ENCODE measurements around the gene CYP8B1.

The CYP8B1 gene

GRCh38 chr3:42898896-42899675 lies 23.4 kb upstream of the CYP8B1 start:
- Histone ChIP-seq H3K27me3 (ENCODE audit: insufficient read depth, low read depth) (no peaks in the 10 kb centered on the region), H3K4me1 (ENCODE audit: low read depth, poor library complexity, severe bottlenecking) (no peaks in the 10 kb centered on the region), H4K20me1 (ENCODE audit: insufficient read depth) (no peaks in the 10 kb centered on the region), H2AFZ (ENCODE audit: low read depth) (no peak overlapping the region), H3K36me3 (ENCODE audit: insufficient read depth) (no peaks in the 10 kb centered on the region), H3K79me2 (ENCODE audit: insufficient read depth, low read depth) (no peaks in the 10 kb centered on the region), H3K9ac (no peak overlapping the region), H3K4me2 (no peak overlapping the region), H3K27ac (no peak overlapping the region), H3K4me3 (IDR thresholded peaks at IDR 0.05; ENCODE audit: insufficient read depth, low read depth, low read length) (no peak overlapping the region)
- TF ChIP-seq CTCF (conservative IDR thresholded peaks at IDR 0.05; ENCODE audit: low read depth, low read length), result no peak

GRCh38 chr3:42895580-42895868 lies 19.8 kb upstream of the CYP8B1 start:
- TF ChIP-seq CTCF (conservative IDR thresholded peaks at IDR 0.05; ENCODE audit: low read depth, low read length), result no peak
- Histone ChIP-seq H3K4me2 (no peak overlapping the region), H3K4me1 (ENCODE audit: low read depth, poor library complexity, severe bottlenecking) (no peaks in the 10 kb centered on the region), H2AFZ (ENCODE audit: low read depth) (no peak overlapping the region), H3K4me3 (IDR thresholded peaks at IDR 0.05; ENCODE audit: insufficient read depth, low read depth, low read length) (no peak overlapping the region), H3K27ac (no peak overlapping the region), H3K27me3 (ENCODE audit: insufficient read depth, low read depth) (no peaks in the 10 kb centered on the region), H3K36me3 (ENCODE audit: insufficient read depth) (no peaks in the 10 kb centered on the region), H3K79me2 (ENCODE audit: insufficient read depth, low read depth) (no peaks in the 10 kb centered on the region), H3K9ac (no peak overlapping the region), H4K20me1 (ENCODE audit: insufficient read depth) (no peaks in the 10 kb centered on the region)

DNA sequence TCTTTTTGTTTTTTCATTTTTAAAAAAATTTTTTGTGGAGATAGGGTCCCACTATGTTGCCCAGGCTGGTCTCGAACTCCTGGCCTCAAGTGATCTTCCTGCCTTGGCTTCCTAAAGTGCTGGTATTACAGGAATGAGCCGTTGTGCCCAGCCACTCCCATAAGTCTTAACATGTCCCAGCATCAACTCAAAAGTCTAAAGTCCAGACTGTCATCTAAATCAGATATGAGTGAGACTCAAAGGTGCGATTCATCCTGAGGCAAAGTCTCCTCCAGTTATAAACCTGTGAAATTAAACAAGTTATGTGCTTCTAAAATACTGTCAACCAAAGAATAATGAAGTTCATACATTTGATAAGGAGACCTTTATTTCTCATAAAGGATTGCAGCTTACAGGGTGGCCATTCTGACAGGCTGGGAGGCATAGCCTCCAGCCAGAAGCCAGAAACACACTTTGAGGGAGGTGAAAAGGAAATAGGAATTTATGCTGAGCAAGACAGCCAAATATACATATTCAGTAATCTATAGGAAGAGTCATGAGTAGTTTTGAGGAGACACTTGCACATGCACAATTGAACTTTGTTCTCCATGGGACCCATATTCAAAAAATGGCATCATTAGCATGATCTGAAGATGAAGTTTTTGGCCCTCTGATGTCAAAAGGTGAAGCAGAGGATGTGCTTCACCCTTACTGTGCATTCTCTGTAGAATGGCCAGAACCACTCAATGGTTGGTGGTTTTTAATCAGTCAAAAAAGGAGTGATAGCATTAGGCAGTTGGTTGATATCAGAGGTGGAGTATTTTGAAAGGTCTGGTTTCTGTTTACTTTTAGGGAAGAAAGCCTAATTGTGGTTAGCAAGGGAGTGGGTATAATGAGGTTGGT lies 19.3 kb upstream of the CYP8B1 start:
- Histone ChIP-seq H3K4me3 (IDR thresholded peaks at IDR 0.05; ENCODE audit: insufficient read depth, low read depth, low read length) (no peak overlapping the region), H3K27me3 (ENCODE audit: insufficient read depth, low read depth) (no peaks in the 10 kb centered on the region), H3K4me2 (no peak overlapping the region), H4K20me1 (ENCODE audit: insufficient read depth) (no peaks in the 10 kb centered on the region), H3K36me3 (ENCODE audit: insufficient read depth) (no peaks in the 10 kb centered on the region), H3K9ac (no peak overlapping the region), H2AFZ (ENCODE audit: low read depth) (no peak overlapping the region), H3K27ac (no peak overlapping the region), H3K4me1 (ENCODE audit: low read depth, poor library complexity, severe bottlenecking) (no peaks in the 10 kb centered on the region), H3K79me2 (ENCODE audit: insufficient read depth, low read depth) (no peaks in the 10 kb centered on the region)
- no peak for TF ChIP-seq CTCF (conservative IDR thresholded peaks at IDR 0.05; ENCODE audit: low read depth, low read length)

GRCh38 chr3:42892807-42893206 lies 17.1 kb upstream of the CYP8B1 start:
- H3K4me1 ChIP-seq (ENCODE audit: low read depth, poor library complexity, severe bottlenecking), result no peaks in the 10 kb centered on the region
- no peak overlapping the region for H3K4me2 ChIP-seq
- H4K20me1 ChIP-seq (ENCODE audit: insufficient read depth), result no peaks in the 10 kb centered on the region
- no peak overlapping the region for H2AFZ ChIP-seq (ENCODE audit: low read depth)
- H3K9ac ChIP-seq, result no peak overlapping the region
- H3K27ac ChIP-seq, result no peak overlapping the region
- H3K4me3 ChIP-seq (IDR thresholded peaks at IDR 0.05; ENCODE audit: insufficient read depth, low read depth, low read length), result no peak overlapping the region
- H3K79me2 ChIP-seq (ENCODE audit: insufficient read depth, low read depth), result no peaks in the 10 kb centered on the region
- TF ChIP-seq CTCF (conservative IDR thresholded peaks at IDR 0.05; ENCODE audit: low read depth, low read length), result no peak
- H3K36me3 ChIP-seq (ENCODE audit: insufficient read depth), result no peaks in the 10 kb centered on the region
- H3K27me3 ChIP-seq (ENCODE audit: insufficient read depth, low read depth), result no peaks in the 10 kb centered on the region
